ENCODE results near the gene TAS1R3.
A peak's percentile ranks its signal among the peaks of the same experiment; 100 is the strongest.
"Not testable (repeated sequence)": the region's sequence is repeated elsewhere in the genome, so short reads cannot be mapped to it uniquely, and the experiment has no call there.

The TAS1R3 gene

GRCh38 chr1:1360506-1361169, 29.6 kb downstream of the TAS1R3 start:
- Mint-ChIP-seq H3K4me3 (no peak overlapping the region), H3K27ac (no peak overlapping the region), H3K36me3 (no peaks in the 10 kb centered on the region), H3K9me3 (no peaks in the 10 kb centered on the region), H3K27me3 (peaks cover 13% of the 10 kb centered on the region), H3K4me1 (peaks cover 10% of the 10 kb centered on the region)
- ATAC-seq (ENCODE audit: low read depth) = no peak
- DNase-seq (ENCODE audit: low spot score in 2 of 2) = no peak

- H3K9me3 Mint-ChIP-seq = no peaks in the 10 kb centered on the region
- H3K27me3 Mint-ChIP-seq = peaks cover 13% of the 10 kb centered on the region
- ATAC-seq (ENCODE audit: low read depth) (no peak), DNase-seq (ENCODE audit: low spot score in 2 of 2) (no peak)
- no peak overlapping the region for H3K4me3 Mint-ChIP-seq
- peaks cover 10% of the 10 kb centered on the region for H3K4me1 Mint-ChIP-seq
- H3K36me3 Mint-ChIP-seq = no peaks in the 10 kb centered on the region
- no peak overlapping the region for H3K27ac Mint-ChIP-seq
Measured at GRCh38 chr1:1361233-1361981, 30.3 kb downstream of the TAS1R3 start.

- Mint-ChIP-seq H3K27me3 (peaks cover 11% of the 10 kb centered on the region), H3K4me3 (no peak overlapping the region), H3K4me1 (peaks cover 10% of the 10 kb centered on the region), H3K9me3 (no peaks in the 10 kb centered on the region), H3K36me3 (no peaks in the 10 kb centered on the region), H3K27ac (no peak overlapping the region)
- DNase-seq (ENCODE audit: low spot score in 2 of 2) (no peak), ATAC-seq (ENCODE audit: low read depth) (no peak)
Measured at GRCh38 chr1:1361982-1362423, 30.9 kb downstream of the TAS1R3 start.

- ATAC-seq (ENCODE audit: low read depth) (no peak), DNase-seq (ENCODE audit: low spot score in 2 of 2) (no peak)
- Mint-ChIP-seq H3K36me3 (no peaks in the 10 kb centered on the region), H3K9me3 (no peaks in the 10 kb centered on the region), H3K4me3 (no peak overlapping the region), H3K27me3 (peaks cover 7% of the 10 kb centered on the region), H3K27ac (no peak overlapping the region), H3K4me1 (peaks cover 7% of the 10 kb centered on the region)
Measured at GRCh38 chr1:1364266-1364665, 33.2 kb downstream of the TAS1R3 start.

GRCh38 chr1:1365875-1366698, 35.0 kb downstream of the TAS1R3 start:
- no peak overlapping the region for H3K4me3 Mint-ChIP-seq
- no peaks in the 10 kb centered on the region for H3K9me3 Mint-ChIP-seq
- peaks cover under 1% of the 10 kb centered on the region for H3K27me3 Mint-ChIP-seq

GRCh38 chr1:1366699-1367066, 35.6 kb downstream of the TAS1R3 start:
- H3K4me3 Mint-ChIP-seq = no peak overlapping the region
- ATAC-seq (ENCODE audit: low read depth) (no peak), DNase-seq (ENCODE audit: low spot score in 2 of 2) (no peak)
- no peaks in the 10 kb centered on the region for H3K4me1 Mint-ChIP-seq
- H3K27ac Mint-ChIP-seq = no peak overlapping the region
- no peaks in the 10 kb centered on the region for H3K36me3 Mint-ChIP-seq
- H3K27me3 Mint-ChIP-seq = no peaks in the 10 kb centered on the region
- H3K9me3 Mint-ChIP-seq = no peaks in the 10 kb centered on the region

More at GRCh38 chr1:1365875-1366698, 35.0 kb downstream of the TAS1R3 start:
- DNase-seq (ENCODE audit: low spot score in 2 of 2) (no peak), ATAC-seq (ENCODE audit: low read depth) (no peak)
- Mint-ChIP-seq H3K36me3 (no peaks in the 10 kb centered on the region), H3K27ac (no peak overlapping the region), H3K4me1 (peaks cover under 1% of the 10 kb centered on the region)

- Mint-ChIP-seq H3K4me1 (peaks cover 2% of the 10 kb centered on the region), H3K27ac (no peak overlapping the region), H3K9me3 (no peaks in the 10 kb centered on the region), H3K27me3 (no peaks in the 10 kb centered on the region), H3K36me3 (no peaks in the 10 kb centered on the region), H3K4me3 (no peak overlapping the region)
- no peak for DNase-seq (ENCODE audit: low spot score in 2 of 2)
- no peak for ATAC-seq (ENCODE audit: low read depth)
Measured at GRCh38 chr1:1367315-1367714, 36.2 kb downstream of the TAS1R3 start.

GRCh38 chr1:1370094-1370493, 39.0 kb downstream of the TAS1R3 start:
- not testable (repeated sequence) for H3K4me3 Mint-ChIP-seq

GRCh38 chr1:1370771-1371300, 39.8 kb downstream of the TAS1R3 start:
- H3K4me3 Mint-ChIP-seq = no peak overlapping the region
- no peaks in the 10 kb centered on the region for H3K36me3 Mint-ChIP-seq
- peaks cover 4% of the 10 kb centered on the region for H3K4me1 Mint-ChIP-seq
- no peak for DNase-seq (ENCODE audit: low spot score in 2 of 2)
- H3K9me3 Mint-ChIP-seq = no peaks in the 10 kb centered on the region
- H3K27me3 Mint-ChIP-seq = no peaks in the 10 kb centered on the region
- no peak overlapping the region for H3K27ac Mint-ChIP-seq
- no peak for ATAC-seq (ENCODE audit: low read depth)

More at GRCh38 chr1:1370094-1370493, 39.0 kb downstream of the TAS1R3 start:
- not testable (repeated sequence) for H3K27me3 Mint-ChIP-seq; H3K4me1 Mint-ChIP-seq; H3K27ac Mint-ChIP-seq; DNase-seq (ENCODE audit: low spot score in 2 of 2); H3K36me3 Mint-ChIP-seq; H3K9me3 Mint-ChIP-seq; ATAC-seq (ENCODE audit: low read depth)

GRCh38 chr1:1371364-1371745, 40.3 kb downstream of the TAS1R3 start:
- Mint-ChIP-seq H3K27ac (no peak overlapping the region), H3K36me3 (no peaks in the 10 kb centered on the region), H3K9me3 (no peaks in the 10 kb centered on the region), H3K27me3 (no peaks in the 10 kb centered on the region), H3K4me3 (no peak overlapping the region), H3K4me1 (peaks cover 4% of the 10 kb centered on the region)
- no peak for DNase-seq (ENCODE audit: low spot score in 2 of 2)
- no peak for ATAC-seq (ENCODE audit: low read depth)

- no peaks in the 10 kb centered on the region for H3K36me3 Mint-ChIP-seq
- H3K9me3 Mint-ChIP-seq = no peaks in the 10 kb centered on the region
- H3K4me3 Mint-ChIP-seq = peak overlapping the region; percentile 27
- DNase-seq (ENCODE audit: low spot score in 2 of 2) = peak; percentile 82 to 92
- peak; percentile 25 for ATAC-seq (ENCODE audit: low read depth)
- H3K27ac Mint-ChIP-seq = no peak overlapping the region
- no peaks in the 10 kb centered on the region for H3K27me3 Mint-ChIP-seq
- peaks cover 5% of the 10 kb centered on the region for H3K4me1 Mint-ChIP-seq
Measured at GRCh38 chr1:1371746-1372711, 40.9 kb downstream of the TAS1R3 start.

GRCh38 chr1:1373051-1373814, 42.2 kb downstream of the TAS1R3 start:
- Mint-ChIP-seq H3K9me3 (no peaks in the 10 kb centered on the region), H3K36me3 (no peaks in the 10 kb centered on the region), H3K27me3 (no peaks in the 10 kb centered on the region), H3K27ac (no peak overlapping the region), H3K4me3 (no peak overlapping the region), H3K4me1 (peaks cover 5% of the 10 kb centered on the region)
- ATAC-seq (ENCODE audit: low read depth) (no peak), DNase-seq (ENCODE audit: low spot score in 2 of 2) (no peak)

Measured in memory B cell (primary cell).